Measurements from ENCODE around the gene CSNK1G3. TPM values are rescaled to one million over a fixed set of nuclear protein-coding genes. Genes with fewer than 3 reads are reported as not detected.
"Not testable (repeated sequence)": the region's sequence is repeated elsewhere in the genome, so short reads cannot be mapped to it uniquely, and the experiment has no call there.

CSNK1G3 gene
- polyA plus RNA-seq (18.3 to 34.0 TPM (median 22.2 TPM) in 3 replicates), polyA minus RNA-seq (6.5 to 48.5 TPM (median 19.2 TPM) in 3 replicates)
- polyA plus RNA-seq (2011; ENCODE audit: low read depth), result 54.2 TPM
- 17.8 and 33.8 TPM in 2 replicates for polyA plus RNA-seq (2011; cell fraction: cytosol; rRNA removed)
- polyA plus RNA-seq (2011; cell fraction: nucleus; rRNA removed), result 20.2 and 24.0 TPM in 2 replicates
- polyA plus RNA-seq (2012; ENCODE audit: low replicate concordance), result 19.3 and 23.2 TPM in 2 replicates
- 61.4 TPM for polyA minus RNA-seq (2011; cell fraction: cytosol; rRNA and poly(A)+ RNA removed)
- 21.7 and 39.4 TPM in 2 replicates for polyA minus RNA-seq (2011; cell fraction: nucleus; rRNA and poly(A)+ RNA removed)

DNA sequence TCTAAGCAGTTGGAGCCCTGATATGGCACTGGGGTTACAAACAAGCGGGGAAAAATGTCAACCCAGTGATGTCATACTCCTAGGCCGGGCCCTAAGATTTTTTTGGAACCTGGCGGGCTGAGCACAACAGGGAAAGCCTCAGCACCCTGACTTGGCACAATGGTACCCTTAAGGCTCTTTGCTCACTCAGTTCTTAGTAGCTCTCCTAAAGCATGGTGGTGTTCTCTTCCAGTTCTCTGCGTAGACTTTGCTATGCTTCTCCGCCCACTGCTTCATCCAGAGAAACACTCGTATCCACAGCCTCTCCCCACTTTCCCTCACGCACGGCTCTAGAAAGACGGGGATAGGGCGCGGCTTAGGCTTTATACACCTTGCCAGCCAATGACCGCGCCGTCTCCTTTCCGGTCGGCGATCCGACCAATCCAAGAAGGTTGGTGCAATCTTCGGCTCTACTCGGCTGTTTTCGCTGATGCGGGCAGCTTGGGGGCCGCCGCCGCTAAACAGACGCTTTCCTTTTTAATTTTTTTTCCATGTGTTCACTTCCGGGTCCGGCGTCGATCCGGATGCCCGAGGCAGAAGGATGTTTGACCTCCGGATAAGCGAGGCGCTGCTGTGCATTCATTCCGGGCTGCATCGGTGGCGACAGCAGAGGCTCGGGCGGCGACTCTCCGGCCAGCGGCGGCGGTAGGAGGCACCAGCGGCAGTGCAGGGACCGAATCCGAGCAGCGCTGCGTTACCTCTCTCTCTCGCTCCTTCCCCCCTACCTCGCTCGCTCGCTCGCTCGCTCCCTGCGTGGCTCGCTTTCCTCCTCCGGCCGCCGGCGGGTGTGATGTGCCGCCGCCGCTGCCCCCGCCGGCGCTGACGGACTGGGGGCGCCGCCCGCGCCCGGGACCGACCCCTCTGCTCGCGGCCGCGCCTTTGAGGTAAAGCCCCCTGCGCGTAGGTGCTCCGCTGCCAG lies at the start of gene CSNK1G3:
TSS of gene CSNK1G3 (plus strand) at position 530 of the 958 bp plus-strand sequence. CDS start 33,487 bp downstream, outside the sequence.
- TF ChIP-seq, protein P1, sequence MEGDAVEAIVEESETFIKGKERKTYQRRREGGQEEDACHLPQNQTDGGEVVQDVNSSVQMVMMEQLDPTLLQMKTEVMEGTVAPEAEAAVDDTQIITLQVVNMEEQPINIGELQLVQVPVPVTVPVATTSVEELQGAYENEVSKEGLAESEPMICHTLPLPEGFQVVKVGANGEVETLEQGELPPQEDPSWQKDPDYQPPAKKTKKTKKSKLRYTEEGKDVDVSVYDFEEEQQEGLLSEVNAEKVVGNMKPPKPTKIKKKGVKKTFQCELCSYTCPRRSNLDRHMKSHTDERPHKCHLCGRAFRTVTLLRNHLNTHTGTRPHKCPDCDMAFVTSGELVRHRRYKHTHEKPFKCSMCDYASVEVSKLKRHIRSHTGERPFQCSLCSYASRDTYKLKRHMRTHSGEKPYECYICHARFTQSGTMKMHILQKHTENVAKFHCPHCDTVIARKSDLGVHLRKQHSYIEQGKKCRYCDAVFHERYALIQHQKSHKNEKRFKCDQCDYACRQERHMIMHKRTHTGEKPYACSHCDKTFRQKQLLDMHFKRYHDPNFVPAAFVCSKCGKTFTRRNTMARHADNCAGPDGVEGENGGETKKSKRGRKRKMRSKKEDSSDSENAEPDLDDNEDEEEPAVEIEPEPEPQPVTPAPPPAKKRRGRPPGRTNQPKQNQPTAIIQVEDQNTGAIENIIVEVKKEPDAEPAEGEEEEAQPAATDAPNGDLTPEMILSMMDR (optimal IDR thresholded peaks at IDR 0.05 in 1 of 3, IDR thresholded peaks at IDR 0.05 in 1 of 3, conservative IDR thresholded peaks at IDR 0.05 in 1 of 3; ENCODE audit: extremely low read depth in 1 of 3, insufficient read depth in 2 of 3, low read length in 3 of 3), result no peak
- no peak for TF ChIP-seq EZH2 (IDR thresholded peaks at IDR 0.05; ENCODE audit: low read length)
- Histone ChIP-seq H3K27ac (ENCODE audit: control insufficient read depth, insufficient read depth, low read length) (peak within 1 kb of the TSS; percentile 89), H3K36me3 (ENCODE audit: control insufficient read depth in 2 of 2, extremely low read depth in 1 of 2, insufficient read depth in 2 of 2, low read length in 2 of 2) (no peaks in the 10 kb centered on the region), H3K4me2 (ENCODE audit: control insufficient read depth, extremely low read depth, insufficient read depth, low read depth, low read length) (peak within 1 kb of the TSS; percentile 94), H2AFZ (ENCODE audit: control insufficient read depth, low read length) (peak within 1 kb of the TSS; percentile 91), H3K4me3 (ENCODE audit: control insufficient read depth in 2 of 3, extremely low read depth in 1 of 3, insufficient read depth in 2 of 3, low read depth in 1 of 3, low read length in 3 of 3) (peak within 1 kb of the TSS; percentile 75 to 93 (median 85)), H3K4me1 (ENCODE audit: control insufficient read depth, extremely low read depth, insufficient read depth, low read length) (peaks cover 20% of the 10 kb centered on the region), H3K9me1 (ENCODE audit: control insufficient read depth, extremely low read depth, insufficient read depth, low read length) (no peaks in the 10 kb centered on the region), H3K27me3 (ENCODE audit: control insufficient read depth, extremely low read depth, insufficient read depth, low read length) (no peaks in the 10 kb centered on the region), H3K79me2 (ENCODE audit: control insufficient read depth, insufficient read depth, low read length) (peaks cover 42% of the 10 kb centered on the region), H3K9ac (ENCODE audit: control insufficient read depth, extremely low read depth, insufficient read depth, low read length) (peak within 1 kb of the TSS; percentile 88), H4K20me1 (ENCODE audit: control insufficient read depth, extremely low read depth, insufficient read depth, low read length) (no peaks in the 10 kb centered on the region), H3K9me3 (ENCODE audit: control insufficient read depth, low read depth, low read length) (no peaks in the 10 kb centered on the region)
- dilution Hi-C loops (cut with MboI; ENCODE audit: extremely low pct_ligation_motif_present, low sequenced_read_pairs), result no loop called here
- DNase-seq (ENCODE audit: low read depth, low spot score), result peak; percentile 76
- peak; percentile 85 for FAIRE-seq

DNA sequence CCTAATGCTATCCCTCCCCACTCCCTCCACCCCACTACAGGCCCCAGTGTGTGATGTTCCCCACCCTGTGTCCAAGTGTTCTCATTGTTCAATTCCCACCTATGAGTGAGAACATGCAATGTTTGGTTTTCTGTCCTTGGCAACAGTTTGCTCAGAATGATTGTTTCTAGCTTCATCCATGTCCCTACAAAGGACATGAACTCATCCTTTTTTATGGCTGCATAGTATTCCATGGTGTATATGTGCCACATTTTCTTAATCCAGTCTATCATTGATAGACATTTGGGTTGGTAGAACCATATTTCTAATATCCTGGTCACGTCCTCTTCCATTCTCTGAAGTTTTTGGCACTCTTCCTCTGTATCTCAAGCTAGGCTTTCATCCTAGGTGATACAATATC lies 45.1 kb upstream of the CSNK1G3 start:
- H4K20me1 ChIP-seq (ENCODE audit: control insufficient read depth, extremely low read depth, insufficient read depth, low read length); H3K27ac ChIP-seq (ENCODE audit: control insufficient read depth, insufficient read depth, low read length); H3K4me3 ChIP-seq (ENCODE audit: control insufficient read depth in 2 of 3, extremely low read depth in 1 of 3, insufficient read depth in 2 of 3, low read depth in 1 of 3, low read length in 3 of 3); H2AFZ ChIP-seq (ENCODE audit: control insufficient read depth, low read length); H3K9me3 ChIP-seq (ENCODE audit: control insufficient read depth, low read depth, low read length); H3K79me2 ChIP-seq (ENCODE audit: control insufficient read depth, insufficient read depth, low read length); dilution Hi-C loops (cut with MboI; ENCODE audit: extremely low pct_ligation_motif_present, low sequenced_read_pairs); FAIRE-seq; DNase-seq (ENCODE audit: low read depth, low spot score); H3K4me2 ChIP-seq (ENCODE audit: control insufficient read depth, extremely low read depth, insufficient read depth, low read depth, low read length); H3K36me3 ChIP-seq (ENCODE audit: control insufficient read depth in 2 of 2, extremely low read depth in 1 of 2, insufficient read depth in 2 of 2, low read length in 2 of 2); H3K9ac ChIP-seq (ENCODE audit: control insufficient read depth, extremely low read depth, insufficient read depth, low read length); H3K27me3 ChIP-seq (ENCODE audit: control insufficient read depth, extremely low read depth, insufficient read depth, low read length); H3K9me1 ChIP-seq (ENCODE audit: control insufficient read depth, extremely low read depth, insufficient read depth, low read length); H3K4me1 ChIP-seq (ENCODE audit: control insufficient read depth, extremely low read depth, insufficient read depth, low read length): not testable (repeated sequence)

All from keratinocyte (primary cell).